Fibroblast of lung (primary cell): ENCODE data around the gene CLCN4. TPM values are rescaled to one million over a fixed set of nuclear protein-coding genes. Genes with fewer than 3 reads are reported as not detected.

Experiments
- DNase-seq, 2 donors: peaks; one replicate each; pipeline versions ENCODE4 v3.0.0 to v3.0.0-alpha.2; 2010; ENCODE audit warnings: low read depth in 2 of 2
- H2AFZ ChIP-seq: 2 replicates; pipeline ENCODE4 v1.5.1; 2012; ENCODE audit warnings: low read length, control low read depth, inconsistent platforms
- H3K27ac ChIP-seq: 2 replicates; pipeline ENCODE4 v1.5.1; 2011; ENCODE audit warnings: low read length, control low read depth; ENCODE audit not compliant: insufficient read depth
- H3K27me3 ChIP-seq: 2 replicates; pipeline ENCODE4 v1.5.1; 2011; ENCODE audit warnings: mild to moderate bottlenecking, low read length; ENCODE audit not compliant: control insufficient read depth, insufficient read depth
- H3K36me3 ChIP-seq: 2 replicates; pipeline ENCODE4 v1.5.1; 2011; ENCODE audit warnings: low read length; ENCODE audit not compliant: control insufficient read depth, insufficient read depth
- H3K4me1 ChIP-seq: 2 replicates; pipeline ENCODE4 v1.5.1; 2011; ENCODE audit warnings: low read length; ENCODE audit not compliant: control insufficient read depth, insufficient read depth; ENCODE audit errors: extremely low read depth
- H3K4me2 ChIP-seq: 2 replicates; pipeline ENCODE4 v1.5.1; 2011; ENCODE audit warnings: low read length, control low read depth; ENCODE audit not compliant: insufficient read depth; ENCODE audit errors: extremely low read depth
- H3K4me3 ChIP-seq, 4 experiments: fragments of 200-600 bp in 1 of 4; sonication (generic) in 1 of 4; replicated peaks in 1 of 4; 2 replicates each; pipeline ENCODE4 v1.5.1; 2011 to 2016; ENCODE audit warnings: low read length in 4 of 4, low read depth in 3 of 4, mild to moderate bottlenecking in 3 of 4, control low read depth in 2 of 4, inconsistent platforms in 1 of 4, mixed read lengths in 1 of 4; ENCODE audit not compliant: insufficient read depth in 1 of 4; ENCODE audit errors: control extremely low read depth in 1 of 4
- H3K79me2 ChIP-seq: 2 replicates; pipeline ENCODE4 v1.5.1; 2012; ENCODE audit warnings: mild to moderate bottlenecking, low read length, inconsistent platforms; ENCODE audit not compliant: control insufficient read depth, insufficient read depth
- H3K9ac ChIP-seq: 2 replicates; pipeline ENCODE4 v1.5.1; 2011; ENCODE audit warnings: mild to moderate bottlenecking, low read length, control low read depth; ENCODE audit not compliant: insufficient read depth
- H3K9me3 ChIP-seq: 2 replicates; pipeline ENCODE4 v1.5.1; 2012; ENCODE audit warnings: low read depth, low read length; ENCODE audit not compliant: control insufficient read depth, insufficient read depth
- H4K20me1 ChIP-seq: 2 replicates; pipeline ENCODE4 v1.5.1; 2011; ENCODE audit warnings: low read length; ENCODE audit not compliant: control insufficient read depth, insufficient read depth; ENCODE audit errors: extremely low read depth
- EZH2 ChIP-seq: IDR thresholded peaks from 2 replicates; pipeline ENCODE4 v1.5.1; 2012; ENCODE audit warnings: low read length, control low read depth, mild to moderate bottlenecking; ENCODE audit errors: missing control alignments
- polyA plus RNA-seq, 2 donors: library from polyadenylated mRNA; depleted of rRNA in 1 of 2; stranded (reverse) in 1 of 2; unstranded in 1 of 2; fragments of >200 nt; gene quantifications; 2 replicates each; pipeline ENCODE4 v1.2.1, GENCODE V29; 2011 to 2012; ENCODE audit warnings: missing spikeins in 1 of 2
- total RNA-seq: library from RNA; depleted of rRNA; stranded (reverse); fragments of >200 nt; gene quantifications from 2 replicates; pipeline ENCODE4 v1.2.1, GENCODE V29; 2014
- TF ChIP-seq, protein P1 (sequence below), 2 donors: IDR thresholded peaks in 1 of 2; conservative IDR thresholded peaks in 1 of 2; 1 replicate in 1 of 2; 2 replicates in 1 of 2; pipeline ENCODE4 v1.5.1; 2011 to 2012; ENCODE audit warnings: low read length in 2 of 2, control low read depth in 1 of 2, inconsistent platforms in 1 of 2, low read depth in 1 of 2, mild to moderate bottlenecking in 1 of 2

CLCN4 gene
- total and polyA plus RNA-seq, 2 donors (not counting 1 experiment from before 2014, with no cell fraction given): 0.70 to 4.0 TPM

DNA sequence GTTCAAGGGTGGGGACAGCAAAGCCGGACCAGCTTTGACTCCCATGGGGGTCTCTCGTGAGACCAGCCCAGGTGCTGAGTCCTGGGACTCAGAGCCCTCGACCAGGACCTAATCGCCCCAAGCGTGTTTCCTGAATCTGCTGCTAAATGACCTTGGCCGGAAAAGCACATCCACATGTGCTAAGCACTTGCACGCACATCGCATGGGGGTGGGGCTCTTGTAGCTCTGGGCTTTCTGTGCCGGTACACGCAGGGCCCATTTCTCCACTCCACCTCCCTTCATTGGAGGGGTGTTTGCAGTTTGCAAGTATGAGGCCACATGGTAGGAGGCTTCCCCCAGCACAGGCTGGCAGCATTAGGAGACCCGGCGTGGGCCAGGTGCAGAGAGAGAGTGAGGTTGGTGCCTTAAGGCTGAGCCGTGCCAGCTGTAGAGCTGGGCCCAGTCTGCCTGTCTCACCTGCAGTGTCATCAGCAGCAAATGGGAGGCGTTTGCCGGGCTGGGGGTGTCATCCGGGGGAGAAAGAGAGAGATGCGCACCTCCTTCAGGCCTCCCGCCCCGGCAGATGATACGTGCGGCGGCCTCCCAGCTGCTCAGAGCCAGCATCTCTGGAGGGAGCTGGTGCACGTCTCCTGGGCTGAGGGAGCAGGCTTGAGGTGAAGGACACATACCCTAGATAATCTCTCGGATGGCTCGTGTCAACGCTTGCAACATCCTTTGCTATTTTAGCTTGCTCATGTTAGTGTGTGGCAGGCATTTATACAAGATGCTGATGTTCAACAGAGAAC, 45.2 kb upstream of the CLCN4 start:
- Histone ChIP-seq H3K9ac (no peak overlapping the region), H3K79me2 (no peaks in the 10 kb centered on the region), H3K4me2 (no peak overlapping the region), H3K4me3 (no peak overlapping the region), H3K27me3 (no peaks in the 10 kb centered on the region), H2AFZ (no peak overlapping the region), H3K4me1 (peaks cover 5% of the 10 kb centered on the region), H4K20me1 (no peaks in the 10 kb centered on the region), H3K9me3 (no peaks in the 10 kb centered on the region), H3K27ac (peak overlapping the region; percentile 10), H3K36me3 (peaks cover 3% of the 10 kb centered on the region)
- no peak for DNase-seq
- no peak for TF ChIP-seq EZH2
- TF ChIP-seq, protein P1, sequence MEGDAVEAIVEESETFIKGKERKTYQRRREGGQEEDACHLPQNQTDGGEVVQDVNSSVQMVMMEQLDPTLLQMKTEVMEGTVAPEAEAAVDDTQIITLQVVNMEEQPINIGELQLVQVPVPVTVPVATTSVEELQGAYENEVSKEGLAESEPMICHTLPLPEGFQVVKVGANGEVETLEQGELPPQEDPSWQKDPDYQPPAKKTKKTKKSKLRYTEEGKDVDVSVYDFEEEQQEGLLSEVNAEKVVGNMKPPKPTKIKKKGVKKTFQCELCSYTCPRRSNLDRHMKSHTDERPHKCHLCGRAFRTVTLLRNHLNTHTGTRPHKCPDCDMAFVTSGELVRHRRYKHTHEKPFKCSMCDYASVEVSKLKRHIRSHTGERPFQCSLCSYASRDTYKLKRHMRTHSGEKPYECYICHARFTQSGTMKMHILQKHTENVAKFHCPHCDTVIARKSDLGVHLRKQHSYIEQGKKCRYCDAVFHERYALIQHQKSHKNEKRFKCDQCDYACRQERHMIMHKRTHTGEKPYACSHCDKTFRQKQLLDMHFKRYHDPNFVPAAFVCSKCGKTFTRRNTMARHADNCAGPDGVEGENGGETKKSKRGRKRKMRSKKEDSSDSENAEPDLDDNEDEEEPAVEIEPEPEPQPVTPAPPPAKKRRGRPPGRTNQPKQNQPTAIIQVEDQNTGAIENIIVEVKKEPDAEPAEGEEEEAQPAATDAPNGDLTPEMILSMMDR (conservative IDR thresholded peaks at IDR 0.05 in 1 of 2, IDR thresholded peaks at IDR 0.05 in 1 of 2; ENCODE audit: low read depth in 1 of 2, low read length in 2 of 2): no peak

DNA sequence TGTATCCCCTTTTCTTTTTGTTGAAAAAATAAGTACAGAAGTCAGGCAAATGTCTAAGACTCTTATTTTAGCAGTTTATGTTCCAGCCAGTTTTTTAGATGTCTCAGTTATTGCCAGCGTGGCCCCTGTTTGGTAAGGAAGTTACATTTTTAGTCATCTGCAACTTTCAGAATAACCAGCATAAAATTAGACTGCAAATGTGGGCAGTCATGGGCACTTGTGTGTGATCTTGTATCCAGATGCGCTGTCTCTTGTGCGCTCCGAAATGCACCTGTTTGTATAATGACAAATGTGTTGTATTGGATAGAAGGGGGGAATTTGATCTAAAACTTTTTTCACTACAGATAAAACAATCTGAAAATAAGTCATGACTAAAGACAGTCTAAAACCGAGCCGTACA, 44.3 kb upstream of the CLCN4 start:
- Histone ChIP-seq H3K9ac (no peak overlapping the region), H3K4me2 (no peak overlapping the region), H3K27me3 (no peaks in the 10 kb centered on the region), H2AFZ (no peak overlapping the region), H3K4me3 (no peak overlapping the region), H3K79me2 (no peaks in the 10 kb centered on the region), H3K4me1 (peaks cover 5% of the 10 kb centered on the region), H3K27ac (no peak overlapping the region), H3K9me3 (no peaks in the 10 kb centered on the region), H4K20me1 (no peaks in the 10 kb centered on the region), H3K36me3 (peaks cover 3% of the 10 kb centered on the region)
- TF ChIP-seq, protein P1 (conservative IDR thresholded peaks at IDR 0.05 in 1 of 2, IDR thresholded peaks at IDR 0.05 in 1 of 2; ENCODE audit: low read depth in 1 of 2, low read length in 2 of 2): no peak
- no peak for TF ChIP-seq EZH2
- no peak for DNase-seq

DNA sequence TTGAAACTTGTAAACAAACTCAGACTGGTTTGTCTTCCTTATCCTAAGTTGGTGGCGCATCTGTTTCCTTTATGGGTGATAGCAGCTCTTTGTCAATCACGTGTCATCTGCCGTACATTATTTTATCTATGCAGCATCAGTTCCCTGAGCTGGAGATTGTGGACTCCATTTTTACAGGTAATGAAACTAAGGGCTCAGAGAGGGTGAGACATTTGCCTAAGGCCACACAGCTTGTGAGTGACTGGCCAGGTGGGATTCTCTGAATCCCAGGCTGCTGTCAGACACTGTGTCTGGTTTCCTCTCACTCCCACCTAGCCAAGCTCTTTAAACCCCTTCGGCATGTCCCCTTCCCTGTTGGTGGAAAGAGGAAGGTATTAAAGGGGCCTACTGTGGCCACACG, 41.7 kb upstream of the CLCN4 start:
- H3K9ac ChIP-seq: no peak overlapping the region
- H3K79me2 ChIP-seq: no peaks in the 10 kb centered on the region
- H3K4me2 ChIP-seq: no peak overlapping the region
- TF ChIP-seq, protein P1 (conservative IDR thresholded peaks at IDR 0.05 in 1 of 2, IDR thresholded peaks at IDR 0.05 in 1 of 2; ENCODE audit: low read depth in 1 of 2, low read length in 2 of 2): no peak
- TF ChIP-seq EZH2: no peak
- peaks cover 5% of the 10 kb centered on the region for H3K36me3 ChIP-seq
- H2AFZ ChIP-seq: no peak overlapping the region
- no peaks in the 10 kb centered on the region for H4K20me1 ChIP-seq
- H3K27me3 ChIP-seq: no peaks in the 10 kb centered on the region
- peaks cover 5% of the 10 kb centered on the region for H3K4me1 ChIP-seq
- no peak overlapping the region for H3K27ac ChIP-seq
- H3K9me3 ChIP-seq: no peaks in the 10 kb centered on the region
- no peak overlapping the region for H3K4me3 ChIP-seq
- no peak for DNase-seq
